Measurements from ENCODE around the gene PTGS1.

PTGS1 gene

DNA sequence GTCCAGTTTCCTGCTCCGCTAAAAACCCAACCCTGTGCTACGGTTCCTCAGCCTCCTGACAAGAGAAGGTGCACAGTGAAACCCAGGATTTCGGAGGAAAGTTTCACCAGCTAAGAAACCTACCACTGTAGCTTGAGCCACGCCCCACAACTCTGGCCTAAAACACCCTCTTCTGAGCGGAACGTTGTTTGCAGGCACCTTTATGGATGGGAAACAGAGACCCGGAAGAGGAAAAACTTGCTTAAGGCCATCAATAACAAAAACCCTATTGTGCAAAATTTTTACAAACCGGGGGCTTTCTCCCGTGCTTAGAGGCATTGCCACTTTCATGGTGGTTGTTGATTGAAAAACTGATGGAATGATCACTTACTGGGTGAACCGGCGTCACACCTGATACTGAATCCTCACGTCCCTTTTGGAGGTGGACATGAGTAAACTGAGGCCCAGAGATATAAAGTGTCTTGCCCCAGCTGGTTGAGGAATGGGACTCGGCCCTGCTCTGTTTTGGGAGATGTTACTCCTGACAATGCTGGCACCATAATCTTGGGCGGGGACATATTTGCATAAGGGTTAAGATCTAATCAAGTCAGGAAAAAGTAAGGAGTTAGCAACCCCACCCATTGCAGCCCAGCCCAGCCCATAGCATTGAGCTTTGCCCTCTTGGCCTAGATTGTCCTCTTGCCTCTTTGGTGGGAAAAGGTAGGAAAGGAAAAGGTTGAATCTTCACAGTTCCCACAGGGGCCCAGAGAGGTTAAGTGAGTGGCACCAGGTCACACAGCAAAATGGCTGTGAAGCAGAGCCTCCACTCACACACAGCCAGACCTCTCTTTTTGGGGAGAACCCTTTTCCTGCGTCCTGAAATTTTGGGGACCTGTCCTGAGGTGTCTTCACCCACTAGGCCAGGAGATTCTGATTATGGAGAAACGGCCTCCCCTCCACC, 23.2 kb upstream of the PTGS1 start:
- no peak for DNase-seq (ENCODE audit: low read depth)
- no peak for TF ChIP-seq CTCF (IDR thresholded peaks at IDR 0.05; ENCODE audit: insufficient read depth, low read depth, low read length, missing control alignments)
- peak overlapping the region; percentile 22 for H3K4me3 ChIP-seq (ENCODE audit: low read depth, low read length)

GRCh38 chr9:122348288-122348777, 22.5 kb upstream of the PTGS1 start:
- DNase-seq (ENCODE audit: low read depth), result no peak
- H3K4me3 ChIP-seq (ENCODE audit: low read depth, low read length), result no peak overlapping the region
- no peak for TF ChIP-seq CTCF (IDR thresholded peaks at IDR 0.05; ENCODE audit: insufficient read depth, low read depth, low read length, missing control alignments)

DNA sequence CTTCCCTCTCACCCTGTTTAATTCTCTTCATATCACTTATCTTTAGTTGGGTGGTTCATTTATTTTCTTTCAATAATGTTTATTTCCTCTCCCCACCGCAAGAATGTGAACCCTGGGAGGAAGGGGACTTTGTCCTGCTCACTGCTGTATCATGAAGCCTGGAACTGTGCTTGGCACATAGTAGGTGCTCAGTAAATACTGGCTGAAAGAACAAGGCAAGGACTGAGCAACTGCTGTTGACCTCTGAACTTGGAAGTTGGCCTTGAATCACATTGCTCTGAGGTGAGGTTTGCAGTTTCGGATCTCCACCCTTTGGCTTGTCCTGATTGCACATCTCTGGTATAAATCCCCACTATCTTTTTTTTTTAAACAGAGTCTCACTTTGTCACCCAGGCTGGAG, 22.0 kb upstream of the PTGS1 start:
- no peak overlapping the region for H3K4me3 ChIP-seq (ENCODE audit: low read depth, low read length)
- no peak for TF ChIP-seq CTCF (IDR thresholded peaks at IDR 0.05; ENCODE audit: insufficient read depth, low read depth, low read length, missing control alignments)
- no peak for DNase-seq (ENCODE audit: low read depth)

GRCh38 chr9:122349201-122349600, 21.6 kb upstream of the PTGS1 start:
- H3K4me3 ChIP-seq (ENCODE audit: low read depth, low read length), result no peak overlapping the region
- DNase-seq (ENCODE audit: low read depth), result no peak
- no peak for TF ChIP-seq CTCF (IDR thresholded peaks at IDR 0.05; ENCODE audit: insufficient read depth, low read depth, low read length, missing control alignments)

GRCh38 chr9:122350577-122351355, 20.1 kb upstream of the PTGS1 start:
- TF ChIP-seq CTCF (IDR thresholded peaks at IDR 0.05; ENCODE audit: insufficient read depth, low read depth, low read length, missing control alignments), result peak; percentile 93
- no peak overlapping the region for H3K4me3 ChIP-seq (ENCODE audit: low read depth, low read length)
- DNase-seq (ENCODE audit: low read depth), result peak; percentile 75

DNA sequence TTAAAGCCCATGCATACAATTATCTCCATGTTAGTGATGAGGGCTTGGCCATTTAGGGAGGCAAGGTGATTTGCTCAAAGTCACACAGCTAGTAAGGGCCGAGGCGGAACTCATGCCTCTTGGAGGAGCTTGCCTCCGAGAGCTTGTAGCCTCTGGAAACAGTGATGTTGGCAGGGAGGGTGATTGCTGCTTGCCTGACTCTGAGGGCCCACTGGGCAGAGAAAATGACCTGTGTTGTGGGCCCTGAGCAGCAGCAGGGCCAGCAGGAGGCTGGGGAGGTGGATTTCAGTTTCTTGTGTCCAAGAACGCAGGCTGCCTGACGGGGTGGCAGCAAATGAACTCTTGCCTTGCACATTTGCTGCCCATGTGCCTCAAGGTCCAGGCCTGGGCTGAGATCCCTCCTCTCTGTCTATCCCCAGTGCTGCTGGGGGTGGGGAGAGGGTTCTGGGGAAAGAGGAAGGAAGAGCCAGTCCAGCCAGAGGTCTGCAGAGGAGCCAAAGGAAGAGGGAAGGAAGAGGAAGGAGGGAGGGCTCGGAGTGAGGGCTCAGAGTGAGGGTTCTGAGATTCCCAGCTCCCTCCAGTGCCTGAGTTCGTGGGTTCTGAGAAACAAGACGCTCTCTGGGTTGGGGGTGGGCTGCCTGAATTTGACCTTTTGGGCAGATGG, 16.2 kb upstream of the PTGS1 start:
- DNase-seq (ENCODE audit: low read depth), result no peak
- no peak overlapping the region for H3K4me3 ChIP-seq (ENCODE audit: low read depth, low read length)
- no peak for TF ChIP-seq CTCF (IDR thresholded peaks at IDR 0.05; ENCODE audit: insufficient read depth, low read depth, low read length, missing control alignments)
